Measurements from ENCODE around the gene TSPAN2.

The TSPAN2 gene

DNA sequence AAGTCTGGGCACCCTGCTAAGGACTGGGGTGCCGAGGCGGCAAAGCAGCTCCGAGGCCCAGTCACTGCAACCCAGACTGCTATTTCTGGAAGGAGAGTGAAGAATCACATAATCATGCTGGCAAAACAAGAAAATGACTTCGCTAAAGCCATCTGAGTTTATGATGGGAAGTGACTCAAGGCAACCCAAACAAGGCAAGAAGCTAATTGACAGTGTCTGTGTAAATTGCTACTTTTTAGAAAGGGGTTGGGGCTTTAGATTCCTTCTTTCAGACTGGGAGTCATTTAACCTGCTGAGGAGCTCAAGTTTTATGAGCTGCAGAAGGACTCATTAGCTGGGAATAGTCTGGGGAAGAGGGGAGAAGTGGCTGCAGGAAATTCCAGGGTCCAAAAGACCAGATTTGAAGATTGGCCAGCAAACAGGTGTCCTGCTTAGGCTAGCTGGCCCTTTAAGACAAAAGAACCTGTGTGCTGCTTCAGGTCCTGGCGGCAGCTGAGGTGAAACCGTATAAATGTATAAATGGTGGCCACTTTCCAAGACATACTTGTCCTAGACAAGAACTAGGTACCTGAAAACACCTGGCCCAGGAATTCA, 31.5 kb downstream of the TSPAN2 start:
- H3K27ac ChIP-seq: peak overlapping the region in 1 of 2 donors; percentile 68
- H3K36me3 ChIP-seq: peaks cover 11 to 23% (median 20%) of the 10 kb centered on the region in 3 donors

DNA sequence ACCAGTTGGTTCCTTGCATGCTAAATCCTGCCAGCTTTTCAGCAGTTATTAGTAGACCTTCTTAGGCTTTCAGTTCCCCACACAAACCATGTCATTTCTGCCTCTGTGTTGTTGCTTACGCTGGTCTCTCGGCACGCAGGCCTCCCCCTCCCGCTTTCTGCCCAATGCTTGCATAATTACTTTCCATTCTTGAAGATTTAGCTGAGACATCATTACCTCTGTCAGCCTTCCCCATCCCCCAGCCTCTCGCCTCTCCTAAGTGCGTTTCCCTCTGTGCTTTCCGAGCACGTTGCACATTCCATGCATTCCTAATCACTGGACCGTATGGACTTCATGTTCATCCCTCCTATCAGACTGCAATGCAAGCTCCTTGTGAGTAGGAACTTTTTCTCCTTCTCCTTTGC, 32.9 kb downstream of the TSPAN2 start:
- intact Hi-C loops (cut with DNase I; ENCODE audit: low total_unique reads): loop anchor here (10.0 kb wide), 1 partner anchor 48 kb away; no protein-coding TSS in a partner anchor
- H3K27me3 ChIP-seq: no peaks in the 10 kb centered on the region
- no peaks in the 10 kb centered on the region for H3K9me3 ChIP-seq
- peaks cover 11 to 26% (median 23%) of the 10 kb centered on the region in 3 donors for H3K36me3 ChIP-seq
- TF ChIP-seq, protein P1, sequence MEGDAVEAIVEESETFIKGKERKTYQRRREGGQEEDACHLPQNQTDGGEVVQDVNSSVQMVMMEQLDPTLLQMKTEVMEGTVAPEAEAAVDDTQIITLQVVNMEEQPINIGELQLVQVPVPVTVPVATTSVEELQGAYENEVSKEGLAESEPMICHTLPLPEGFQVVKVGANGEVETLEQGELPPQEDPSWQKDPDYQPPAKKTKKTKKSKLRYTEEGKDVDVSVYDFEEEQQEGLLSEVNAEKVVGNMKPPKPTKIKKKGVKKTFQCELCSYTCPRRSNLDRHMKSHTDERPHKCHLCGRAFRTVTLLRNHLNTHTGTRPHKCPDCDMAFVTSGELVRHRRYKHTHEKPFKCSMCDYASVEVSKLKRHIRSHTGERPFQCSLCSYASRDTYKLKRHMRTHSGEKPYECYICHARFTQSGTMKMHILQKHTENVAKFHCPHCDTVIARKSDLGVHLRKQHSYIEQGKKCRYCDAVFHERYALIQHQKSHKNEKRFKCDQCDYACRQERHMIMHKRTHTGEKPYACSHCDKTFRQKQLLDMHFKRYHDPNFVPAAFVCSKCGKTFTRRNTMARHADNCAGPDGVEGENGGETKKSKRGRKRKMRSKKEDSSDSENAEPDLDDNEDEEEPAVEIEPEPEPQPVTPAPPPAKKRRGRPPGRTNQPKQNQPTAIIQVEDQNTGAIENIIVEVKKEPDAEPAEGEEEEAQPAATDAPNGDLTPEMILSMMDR (IDR thresholded peaks at IDR 0.05): no peak
- peaks cover 0 to 30% (median 7%) of the 10 kb centered on the region in 4 donors for H3K4me1 ChIP-seq
- no peak for DNase-seq
- H3K4me3 ChIP-seq: no peak overlapping the region
- peak overlapping the region; percentile 55 to 68 for H3K27ac ChIP-seq

More for the DNA sequence above, 31.5 kb downstream of the TSPAN2 start:
- intact Hi-C loops (cut with DNase I; ENCODE audit: low total_unique reads): loop anchor here (10.0 kb wide), 1 partner anchor 47 kb away; no protein-coding TSS in a partner anchor
- Histone ChIP-seq H3K4me1 (peaks cover 0 to 44% (median 14%) of the 10 kb centered on the region in 4 donors), H3K9me3 (no peaks in the 10 kb centered on the region), H3K4me3 (no peak overlapping the region), H3K27me3 (no peaks in the 10 kb centered on the region)
- TF ChIP-seq, protein P1 (IDR thresholded peaks at IDR 0.05): no peak
- DNase-seq: no peak

DNA sequence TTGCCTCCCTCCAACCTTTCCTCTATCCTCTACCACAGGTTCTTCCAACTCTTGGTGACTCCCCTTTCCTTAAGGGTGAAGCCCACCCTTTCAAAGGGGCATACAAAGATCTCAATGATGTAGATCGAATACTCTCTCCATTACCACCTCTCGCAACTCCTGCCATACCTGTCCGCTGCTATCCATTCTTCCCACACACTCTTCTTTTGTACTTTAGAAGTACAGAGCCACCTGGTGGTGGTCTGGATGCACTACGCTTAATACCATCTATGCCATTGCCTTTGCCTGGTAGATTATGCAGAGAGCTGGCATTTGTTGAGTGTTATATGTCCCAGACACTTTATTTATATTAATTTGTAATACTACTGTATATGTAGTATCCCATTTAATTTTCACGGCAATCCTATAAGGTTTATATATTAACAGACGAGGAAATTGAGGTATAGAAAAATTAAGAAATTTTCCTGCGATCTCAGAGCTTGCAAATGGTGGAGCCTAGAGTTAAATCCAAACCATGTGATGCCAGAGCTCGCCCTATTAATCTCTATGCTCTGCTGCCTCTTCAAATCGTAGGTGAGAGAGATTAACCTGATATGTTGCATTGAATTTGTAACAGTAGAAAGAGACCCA, 36.7 kb downstream of the TSPAN2 start:
- Histone ChIP-seq H3K36me3 (peaks cover 8 to 25% (median 19%) of the 10 kb centered on the region in 3 donors), H3K27ac (no peak overlapping the region), H3K27me3 (no peaks in the 10 kb centered on the region), H3K4me1 (peaks cover 0 to 32% (median 5%) of the 10 kb centered on the region in 4 donors), H3K9me3 (no peaks in the 10 kb centered on the region), H3K4me3 (no peak overlapping the region)
- TF ChIP-seq, protein P1 (IDR thresholded peaks at IDR 0.05): peak; percentile 62 to 79
- intact Hi-C loops (cut with DNase I; ENCODE audit: low total_unique reads): loop anchor here (10.0 kb wide), 1 partner anchor 52 kb away; no protein-coding TSS in a partner anchor
- peak in 1 of 2 donors; percentile 57 for DNase-seq

DNA sequence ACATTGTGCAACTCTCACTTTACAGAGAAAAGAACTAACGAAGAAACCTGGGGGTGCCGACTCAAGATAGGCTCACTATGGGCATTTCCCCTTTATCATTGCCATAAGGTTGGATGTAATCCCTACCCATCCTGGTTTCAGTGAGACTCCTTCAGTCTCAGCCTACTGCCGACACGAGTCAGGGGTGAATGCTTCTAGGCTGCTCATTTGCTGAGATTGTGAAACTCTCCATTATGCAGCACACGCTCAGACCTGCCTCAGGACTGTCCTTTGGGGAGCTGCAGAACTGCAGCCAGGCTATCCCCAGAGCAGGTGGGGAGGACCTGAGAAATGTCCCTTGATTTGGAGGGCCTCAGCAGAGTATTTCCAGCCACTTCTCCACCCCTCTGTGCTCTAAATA, 37.5 kb downstream of the TSPAN2 start:
- intact Hi-C loops (cut with DNase I; ENCODE audit: low total_unique reads): loop anchor here (10.0 kb wide), 1 partner anchor 53 kb away; no protein-coding TSS in a partner anchor
- H3K36me3 ChIP-seq: peaks cover 8 to 20% (median 14%) of the 10 kb centered on the region in 3 donors
- no peaks in the 10 kb centered on the region for H3K27me3 ChIP-seq
- H3K4me3 ChIP-seq: no peak overlapping the region
- H3K4me1 ChIP-seq: peaks cover 0 to 25% (median 3%) of the 10 kb centered on the region in 4 donors
- no peak for DNase-seq
- no peaks in the 10 kb centered on the region for H3K9me3 ChIP-seq
- TF ChIP-seq, protein P1 (IDR thresholded peaks at IDR 0.05): no peak
- H3K27ac ChIP-seq: no peak overlapping the region

DNA sequence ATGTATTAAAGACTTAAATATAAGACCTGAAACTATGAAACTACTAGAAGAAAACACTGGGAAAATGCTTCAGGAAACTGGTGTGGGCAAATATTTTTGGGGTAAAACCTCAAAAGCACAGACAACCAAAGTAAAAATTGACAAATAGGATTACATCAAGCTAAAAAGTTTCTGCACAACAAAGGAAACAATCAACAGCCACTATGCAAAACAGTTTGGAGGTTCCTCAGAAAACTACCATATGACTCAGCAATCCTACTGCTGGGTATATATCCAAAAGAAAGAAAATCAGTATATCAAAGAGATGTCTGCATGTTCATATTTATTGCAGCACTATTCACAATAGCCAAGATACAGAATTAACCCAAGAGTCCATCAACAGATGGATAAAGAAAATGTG, 42.6 kb downstream of the TSPAN2 start:
- Histone ChIP-seq H3K9me3 (no peaks in the 10 kb centered on the region), H3K36me3 (peaks cover 8 to 24% (median 23%) of the 10 kb centered on the region in 3 donors), H3K27me3 (no peaks in the 10 kb centered on the region), H3K27ac (no peak overlapping the region), H3K4me1 (peaks cover 0 to 10% (median 0%) of the 10 kb centered on the region in 4 donors), H3K4me3 (no peak overlapping the region)
- no peak for DNase-seq
- TF ChIP-seq, protein P1 (IDR thresholded peaks at IDR 0.05): no peak
- intact Hi-C loops (cut with DNase I; ENCODE audit: low total_unique reads): no loop called here

Data from tibial artery (tissue), 4 donors.